ENCODE measurements around the gene CDH4.

The CDH4 gene

DNA sequence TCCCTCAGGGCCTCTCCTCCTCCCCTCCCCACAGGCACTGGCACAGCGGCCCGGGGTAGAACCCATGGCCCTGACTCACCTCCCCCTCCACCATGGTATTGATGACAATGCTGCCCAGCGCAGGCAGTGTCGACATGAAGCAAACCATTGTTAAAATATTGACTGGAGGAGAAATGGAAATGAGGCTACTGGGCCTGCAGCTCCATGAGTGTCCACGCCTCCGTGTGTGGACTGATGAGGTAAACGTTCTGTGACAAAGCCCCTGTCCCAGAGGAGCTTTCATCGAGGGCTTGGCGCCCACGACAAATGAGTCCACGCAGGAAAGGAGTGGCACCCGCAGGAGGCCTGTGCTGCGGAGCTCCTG, 410.9 kb downstream of the CDH4 start:
- FAIRE-seq = no peak

DNA sequence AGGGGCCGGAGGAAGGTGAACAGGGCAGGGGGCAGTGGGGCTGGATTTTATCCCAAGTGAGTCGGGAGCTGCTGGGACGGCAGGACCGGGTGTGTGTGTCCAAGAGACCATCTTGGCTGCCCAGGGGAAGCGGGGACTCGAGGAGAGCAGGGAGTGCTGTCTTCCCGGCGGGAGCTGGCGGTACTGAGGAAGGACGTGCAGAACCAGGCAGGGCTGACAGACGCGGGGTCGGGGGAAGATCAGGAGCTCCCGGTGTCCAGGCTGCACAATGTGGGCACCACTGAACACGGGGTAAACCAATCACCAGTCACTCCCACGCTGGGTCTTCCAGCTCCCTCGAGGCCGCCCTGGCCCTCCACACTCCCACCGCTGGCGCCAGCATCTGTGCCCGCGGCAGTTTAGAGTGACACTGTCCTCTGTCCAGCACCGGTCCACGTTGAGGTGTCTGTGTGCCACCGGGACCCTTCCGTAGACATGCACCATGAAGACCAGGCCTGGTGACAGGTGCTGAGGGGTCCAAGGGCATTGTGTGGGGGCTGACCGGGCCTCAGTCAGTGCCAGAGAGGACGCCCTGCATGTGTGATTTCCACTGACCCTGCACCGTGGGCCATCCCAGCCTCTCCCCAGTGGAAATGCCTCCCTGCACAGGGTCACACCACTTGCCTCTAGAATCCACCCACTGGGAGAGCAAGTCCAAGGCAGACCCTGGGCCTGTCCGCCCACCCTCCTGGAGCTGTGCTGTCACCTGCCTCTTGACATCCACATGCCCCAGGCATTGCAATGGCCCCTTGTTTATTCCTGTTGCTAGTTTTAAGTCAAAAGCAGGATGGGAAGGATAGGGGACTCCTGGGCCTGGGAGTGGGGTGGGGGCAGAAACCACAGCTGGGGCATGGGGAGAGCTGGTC, 411.7 kb downstream of the CDH4 start:
- FAIRE-seq = no peak

GRCh38 chr20:61664556-61665320, 412.7 kb downstream of the CDH4 start:
- FAIRE-seq = no peak

DNA sequence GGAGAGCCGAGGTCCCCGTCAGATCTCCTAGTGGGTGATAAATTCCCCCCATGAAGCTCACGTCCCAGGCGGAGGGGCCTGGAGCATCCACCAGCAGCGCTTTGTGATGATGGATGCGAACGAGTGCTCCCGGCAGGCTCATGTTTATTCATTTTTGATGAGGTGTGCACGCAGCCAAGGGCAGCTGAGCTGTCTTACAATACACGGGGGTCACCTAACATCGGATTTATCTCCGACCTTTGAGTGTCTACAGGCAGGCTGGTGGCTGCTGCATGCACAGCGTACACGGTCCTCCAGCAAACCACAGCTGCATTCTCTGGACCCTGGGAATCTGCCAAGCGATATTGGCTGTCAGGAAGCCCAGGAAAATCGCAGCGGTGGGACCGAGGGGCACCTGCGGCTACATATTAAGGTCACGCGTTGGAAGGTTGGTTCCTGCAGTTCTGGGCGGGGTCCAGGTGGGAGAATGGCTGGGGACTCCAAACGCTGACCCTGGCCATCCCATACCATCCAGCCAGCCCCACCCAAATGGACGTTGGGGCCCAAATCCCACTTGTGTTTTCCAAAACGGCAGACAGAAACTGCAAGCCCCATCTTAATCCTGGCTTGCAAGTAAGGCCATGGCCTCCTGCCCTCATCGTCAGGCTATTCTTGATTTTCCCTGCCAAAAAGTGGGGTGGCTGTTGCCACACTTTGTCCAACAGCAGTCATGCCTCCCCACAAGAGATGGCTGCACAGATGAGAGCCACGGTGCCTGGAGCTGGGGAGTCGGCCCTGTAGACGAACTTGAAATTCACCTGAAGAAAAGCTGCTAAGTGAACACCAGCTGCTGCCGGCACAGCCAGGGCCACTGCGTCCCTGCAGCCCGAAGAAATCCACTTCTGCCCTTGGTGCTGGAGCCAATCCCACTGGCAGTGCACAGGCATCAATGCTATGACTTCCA, 413.7 kb downstream of the CDH4 start:
- no peak for FAIRE-seq

GRCh38 chr20:61666471-61666832, 414.4 kb downstream of the CDH4 start:
- no peak for FAIRE-seq

DNA sequence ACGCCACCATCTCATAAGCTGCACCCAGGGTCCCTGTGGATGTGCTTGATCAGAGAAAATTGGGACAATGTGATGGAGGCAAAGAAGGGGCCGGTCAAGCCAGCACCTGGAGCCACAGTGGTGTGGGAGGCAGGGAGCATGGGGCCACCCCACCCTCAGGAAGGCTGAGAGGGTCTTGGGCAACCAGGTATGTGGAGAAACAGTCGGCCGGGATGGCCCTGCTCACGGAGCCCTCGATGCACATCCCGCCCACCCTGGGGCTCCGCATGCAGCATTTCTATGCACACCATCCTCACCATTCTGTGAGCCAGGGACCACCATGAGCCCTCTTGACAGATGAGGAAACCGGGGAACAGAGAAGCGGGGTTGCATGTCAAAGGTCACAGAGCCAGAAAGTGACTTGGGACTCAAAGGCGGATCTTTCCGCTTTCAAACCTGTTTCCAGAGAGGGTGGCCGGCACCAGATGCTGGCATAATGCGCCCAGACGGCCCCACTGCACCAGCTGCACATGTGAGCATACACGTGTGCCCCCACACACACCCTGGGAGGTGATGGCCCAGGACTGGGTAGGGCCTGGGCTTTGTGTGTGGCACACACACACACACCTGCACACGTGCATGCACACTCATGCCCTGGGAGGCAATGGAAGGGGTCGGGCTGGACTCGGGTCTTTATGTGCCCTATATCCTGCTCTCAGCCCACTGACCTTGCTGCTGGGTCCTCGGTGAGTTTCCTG, 415.2 kb downstream of the CDH4 start:
- FAIRE-seq = no peak

- no peak for FAIRE-seq
These were observed 416.1 kb downstream of the CDH4 start for GRCh38 chr20:61668065-61668650.

DNA sequence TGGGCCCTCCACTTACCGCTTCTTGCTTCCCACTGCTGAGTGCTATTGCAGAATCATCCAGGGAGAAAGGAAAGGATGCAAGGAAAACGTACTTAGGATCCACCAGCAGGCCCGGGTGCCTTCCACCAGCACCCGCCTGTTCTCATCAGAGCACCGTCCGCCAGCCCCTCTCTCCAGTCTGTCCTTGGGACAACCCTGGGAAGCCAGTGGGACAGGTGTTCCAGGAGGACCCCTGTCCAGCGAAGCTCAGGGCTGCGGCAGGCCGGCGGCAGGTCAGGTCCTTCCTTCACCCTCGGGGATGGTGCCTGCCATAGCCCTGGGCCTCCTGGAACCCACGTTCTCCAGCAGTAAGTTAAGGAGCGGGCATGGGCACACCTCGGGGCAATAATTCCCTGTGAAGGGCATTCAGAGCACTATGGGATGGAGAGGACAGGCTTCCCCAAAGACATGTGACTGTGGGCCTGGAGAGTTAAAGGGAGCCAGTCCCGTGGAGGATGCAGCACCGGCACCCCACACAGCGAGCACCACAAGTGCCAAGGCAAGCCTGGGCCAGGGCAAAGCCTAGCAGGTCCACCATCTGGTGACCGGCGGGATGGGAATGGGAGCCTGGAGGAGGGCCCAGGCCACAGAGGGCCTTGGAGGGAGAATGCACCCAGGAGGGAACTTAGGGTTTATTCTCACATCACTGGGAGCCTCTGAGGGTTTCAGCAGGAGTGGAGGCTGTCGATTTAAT, 416.9 kb downstream of the CDH4 start:
- FAIRE-seq = no peak

GRCh38 chr20:61670274-61670673, 418.2 kb downstream of the CDH4 start:
- FAIRE-seq = no peak

DNA sequence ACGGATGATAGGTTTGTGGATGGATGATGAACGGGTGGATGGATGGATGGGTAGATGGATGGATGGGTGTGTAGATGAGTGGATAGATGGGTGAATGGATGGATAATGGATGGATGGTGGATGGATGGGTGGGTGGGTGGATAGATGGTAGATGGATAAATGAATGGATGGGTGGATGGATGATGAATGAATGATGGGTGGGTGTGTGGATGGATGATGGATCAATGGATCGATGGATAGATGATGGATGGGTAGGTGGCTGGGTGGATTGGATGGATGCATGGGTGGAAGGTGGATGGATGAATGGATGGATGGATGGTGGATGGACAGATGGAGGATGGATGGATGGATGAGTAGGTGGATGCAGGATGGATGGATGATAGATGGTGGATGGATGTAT, 419.5 kb downstream of the CDH4 start:
- no peak for FAIRE-seq

GRCh38 chr20:61673152-61673847, 421.2 kb downstream of the CDH4 start:
- no peak for FAIRE-seq

DNA sequence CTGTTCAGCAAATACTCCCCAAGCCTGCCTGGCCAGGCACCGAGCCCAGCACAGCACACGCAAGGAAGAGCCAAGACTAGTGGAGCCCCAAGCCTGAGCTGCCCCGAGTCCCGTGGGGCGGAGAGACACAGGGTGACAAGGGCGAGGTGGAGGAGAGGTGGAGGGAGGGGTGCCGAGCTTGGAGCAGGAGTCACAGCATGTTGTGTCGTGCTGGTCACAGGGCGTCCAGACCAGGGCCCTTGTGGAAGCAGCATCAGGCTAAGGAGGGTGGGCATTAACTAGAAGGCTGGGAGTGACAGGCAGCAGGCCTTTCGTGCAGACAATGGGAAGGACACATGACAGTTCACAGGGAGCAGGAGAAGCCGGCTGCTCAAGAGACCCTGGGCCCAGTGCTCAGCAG, 422.1 kb downstream of the CDH4 start:
- FAIRE-seq = no peak

GRCh38 chr20:61674688-61675087, 422.6 kb downstream of the CDH4 start:
- no peak for FAIRE-seq

DNA sequence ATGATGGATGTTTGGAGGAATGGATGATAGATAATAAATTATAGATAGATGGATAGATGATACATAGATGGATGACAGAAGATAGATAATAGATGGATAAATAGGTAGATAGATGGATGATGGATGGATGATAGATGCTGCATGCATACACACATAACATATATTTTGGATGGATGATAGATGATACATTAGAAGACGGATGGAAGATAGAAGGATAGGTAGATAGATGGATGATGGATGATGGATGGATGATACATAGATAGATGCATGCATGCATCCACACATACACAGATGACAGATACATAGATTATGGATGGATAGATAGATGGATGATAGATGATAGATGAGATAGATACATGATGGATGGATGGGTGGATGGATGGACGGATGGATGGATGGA, 425.9 kb downstream of the CDH4 start:
- no peak for FAIRE-seq

DNA sequence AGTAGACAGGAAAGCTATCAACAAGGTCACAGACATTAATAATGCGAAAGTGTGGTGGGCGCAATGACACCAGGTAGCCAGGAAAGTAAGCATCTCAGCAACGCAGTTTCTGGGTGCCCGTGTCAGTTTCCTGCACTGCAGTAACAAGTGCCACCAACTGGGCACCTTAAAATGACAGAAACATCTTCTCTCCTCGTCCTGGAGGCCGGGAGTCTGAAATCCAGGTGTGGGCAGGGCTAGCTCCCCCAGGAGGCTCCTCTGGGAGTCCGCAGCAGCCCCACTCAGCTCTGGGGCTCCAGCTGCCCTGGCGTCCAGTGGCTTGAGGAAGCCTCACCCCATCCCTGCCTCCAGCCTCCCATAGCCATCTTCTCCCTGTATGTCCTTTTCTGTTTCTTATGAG, 426.4 kb downstream of the CDH4 start:
- no peak for FAIRE-seq

- no peak for FAIRE-seq
These were observed 427.4 kb downstream of the CDH4 start for GRCh38 chr20:61679473-61679872.

DNA sequence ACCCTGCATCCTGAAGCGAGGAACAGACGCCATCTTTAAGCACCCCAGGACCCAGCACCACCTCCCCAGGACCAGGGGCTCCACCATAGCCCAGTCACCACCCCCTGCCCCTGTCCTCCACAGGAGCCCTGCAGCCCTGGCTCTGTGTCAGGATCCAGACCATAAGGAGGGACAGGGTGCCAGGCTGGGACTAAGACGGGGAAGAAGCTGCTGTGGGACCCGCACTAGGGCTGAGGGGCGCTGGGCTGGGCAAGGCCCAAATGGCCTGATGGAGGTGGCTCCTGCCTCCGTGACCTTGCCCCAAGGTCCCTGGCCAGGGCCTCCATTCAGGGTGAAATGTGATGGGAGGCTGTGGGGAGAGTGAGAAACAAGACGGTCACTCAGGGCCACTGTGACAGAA, 428.0 kb downstream of the CDH4 start:
- FAIRE-seq = no peak

DNA sequence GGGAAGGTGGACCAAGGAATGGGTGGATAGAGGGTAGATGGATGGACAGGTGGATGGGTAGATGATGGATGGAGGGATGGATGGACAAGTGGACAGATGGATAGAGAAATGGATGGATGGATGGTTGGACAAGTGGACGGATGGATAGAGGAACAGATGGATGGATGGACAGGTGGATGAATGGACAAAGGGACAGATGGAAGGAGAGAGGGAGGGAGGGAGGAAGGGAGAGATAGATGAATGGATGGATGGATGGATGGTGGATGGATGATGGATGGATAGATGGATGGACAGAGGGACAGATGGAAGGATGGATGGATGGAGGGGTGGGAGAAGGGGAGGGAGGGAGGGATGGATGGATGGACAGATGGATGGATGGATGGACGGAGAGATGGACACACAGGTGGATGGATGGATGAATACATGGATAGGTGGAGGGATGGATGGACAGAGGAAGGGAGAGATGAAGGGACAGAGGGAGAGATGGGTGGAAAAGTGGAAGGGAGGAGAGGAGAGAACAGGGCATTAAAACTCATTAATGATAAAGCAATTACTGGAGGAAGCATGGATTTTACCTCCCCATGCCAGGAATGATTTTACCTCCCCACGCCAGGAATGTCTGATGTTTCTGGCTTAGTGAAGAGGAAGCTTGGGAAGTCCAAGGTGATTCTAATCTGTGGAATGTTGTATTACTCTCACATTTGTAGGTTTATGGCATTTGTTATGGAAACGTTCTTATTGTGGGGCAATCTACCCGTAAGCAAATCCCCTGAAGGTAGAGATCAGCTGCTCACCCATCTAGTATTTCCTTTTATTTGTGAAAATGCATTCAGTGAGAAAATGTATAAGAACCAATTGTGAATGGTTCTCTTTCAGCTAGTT, 430.3 kb downstream of the CDH4 start:
- FAIRE-seq = no peak

GRCh38 chr20:61682996-61683681, 431.1 kb downstream of the CDH4 start:
- no peak for FAIRE-seq

Data from TTC549 (cell line).